OCI-LY1 (cell line): Measurements from ENCODE around the gene GPSM1.

Experiments
- EZH2 ChIP-seq: fragments of 200-600 bp; sonication (generic), shearing (Covaris generic); IDR thresholded peaks from 2 replicates; pipeline ENCODE4 v1.8.0; 2017; ENCODE audit warnings: borderline replicate concordance, mixed run types, mild to moderate bottlenecking, antibody characterized with exemption, low read length, moderate library complexity, mixed read lengths
- TF ChIP-seq, protein P1 (sequence below): fragments of 200-600 bp; sonication (generic), shearing (Covaris generic); IDR thresholded peaks from 2 replicates; pipeline ENCODE4 v1.5.1; 2017; ENCODE audit warnings: mild to moderate bottlenecking, antibody characterized with exemption, low read length, moderate library complexity, mixed read lengths

GRCh38 chr9:136303066-136303824 lies 24.1 kb upstream of the GPSM1 start:
- TF ChIP-seq, protein P1, sequence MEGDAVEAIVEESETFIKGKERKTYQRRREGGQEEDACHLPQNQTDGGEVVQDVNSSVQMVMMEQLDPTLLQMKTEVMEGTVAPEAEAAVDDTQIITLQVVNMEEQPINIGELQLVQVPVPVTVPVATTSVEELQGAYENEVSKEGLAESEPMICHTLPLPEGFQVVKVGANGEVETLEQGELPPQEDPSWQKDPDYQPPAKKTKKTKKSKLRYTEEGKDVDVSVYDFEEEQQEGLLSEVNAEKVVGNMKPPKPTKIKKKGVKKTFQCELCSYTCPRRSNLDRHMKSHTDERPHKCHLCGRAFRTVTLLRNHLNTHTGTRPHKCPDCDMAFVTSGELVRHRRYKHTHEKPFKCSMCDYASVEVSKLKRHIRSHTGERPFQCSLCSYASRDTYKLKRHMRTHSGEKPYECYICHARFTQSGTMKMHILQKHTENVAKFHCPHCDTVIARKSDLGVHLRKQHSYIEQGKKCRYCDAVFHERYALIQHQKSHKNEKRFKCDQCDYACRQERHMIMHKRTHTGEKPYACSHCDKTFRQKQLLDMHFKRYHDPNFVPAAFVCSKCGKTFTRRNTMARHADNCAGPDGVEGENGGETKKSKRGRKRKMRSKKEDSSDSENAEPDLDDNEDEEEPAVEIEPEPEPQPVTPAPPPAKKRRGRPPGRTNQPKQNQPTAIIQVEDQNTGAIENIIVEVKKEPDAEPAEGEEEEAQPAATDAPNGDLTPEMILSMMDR: no peak
- no peak for TF ChIP-seq EZH2
